PC-9 (cell line): Measurements from ENCODE around the gene POU2AF1. TPM values are rescaled to one million over a fixed set of nuclear protein-coding genes. Genes with fewer than 3 reads are reported as not detected.

ENCODE experiments used
- BruUV-seq: library from RNA; stranded (reverse); fragments of 400-500 nt; replicated peaks from 2 replicates; lab custom pipeline; 2021; lab: Mats Ljungman, UMichigan
- CTCF ChIA-PET: fragments of 300-600 bp; sonication (Branson Sonifier 250); formaldehyde crosslinking; loops from one replicate; lab custom pipeline; 2022; ENCODE audit warnings: antibody characterized with exemption; lab: Charles Lee
- POLR2A ChIA-PET: fragments of 300-600 bp; sonication (Branson Sonifier 250); formaldehyde crosslinking; loops from one replicate; lab custom pipeline; 2022; ENCODE audit warnings: antibody characterized with exemption; ENCODE audit not compliant: unreplicated experiment; lab: Charles Lee
- DNase-seq, 2 experiments: peaks; one replicate each; pipeline versions ENCODE4 v3.0.0 to v3.0.0-alpha.2; 2015 to 2022; ENCODE audit warnings: mixed read lengths in 1 of 2
- H2AFZ ChIP-seq: fragments of 200-600 bp; sonication (generic); 2 replicates; pipeline ENCODE4 v1.8.1; 2017; ENCODE audit warnings: antibody characterized with exemption
- H3F3A ChIP-seq: fragments of 200-600 bp; sonication (generic); 2 replicates; pipeline ENCODE4 v1.8.1; 2017; ENCODE audit warnings: antibody characterized with exemption, mild to moderate bottlenecking, low read depth; ENCODE audit not compliant: insufficient read depth
- H3K27ac ChIP-seq: fragments of 200-600 bp; sonication (generic); 2 replicates; pipeline ENCODE4 v1.6.1; 2016; ENCODE audit warnings: mixed run types
- H3K27me3 ChIP-seq: fragments of 200-600 bp; sonication (generic); 2 replicates; pipeline ENCODE4 v1.6.1; 2016; ENCODE audit warnings: low read depth, mixed run types; ENCODE audit not compliant: insufficient read depth
- H3K36me3 ChIP-seq: fragments of 200-600 bp; sonication (generic); 2 replicates; pipeline ENCODE4 v1.6.1; 2016; ENCODE audit warnings: low read depth, mixed run types
- H3K4me1 ChIP-seq: fragments of 200-600 bp; sonication (generic); replicated peaks from 2 replicates; pipeline ENCODE4 v1.6.1; 2016; ENCODE audit warnings: mixed run types; ENCODE audit not compliant: insufficient read depth
- H3K4me2 ChIP-seq: fragments of 200-600 bp; sonication (generic); 2 replicates; pipeline ENCODE4 v1.6.1; 2017; ENCODE audit warnings: mixed run types
- H3K4me3 ChIP-seq: fragments of 200-600 bp; sonication (generic); 2 replicates; pipeline ENCODE4 v1.6.1; 2016; ENCODE audit warnings: mixed run types
- H3K79me2 ChIP-seq: fragments of 200-600 bp; sonication (generic); 2 replicates; pipeline ENCODE4 v1.6.1; 2017; ENCODE audit warnings: low read depth, mixed run types
- H3K9me2 ChIP-seq: fragments of 200-600 bp; sonication (generic); 2 replicates; pipeline ENCODE4 v1.8.1; 2017; ENCODE audit warnings: mild to moderate bottlenecking; ENCODE audit not compliant: insufficient read depth
- H3K9me3 ChIP-seq: fragments of 200-600 bp; sonication (generic); 2 replicates; pipeline ENCODE4 v1.8.1; 2016; ENCODE audit warnings: low read depth; ENCODE audit not compliant: insufficient read depth
- H4K20me1 ChIP-seq: fragments of 200-600 bp; sonication (generic); 2 replicates; pipeline ENCODE4 v1.8.1; 2017; ENCODE audit not compliant: insufficient read depth
- CTCF ChIP-seq: fragments of 200-600 bp; sonication (generic); conservative IDR thresholded peaks from 2 replicates; pipeline ENCODE4 v1.6.1; 2017; ENCODE audit warnings: mixed run types, antibody characterized with exemption, mild to moderate bottlenecking, moderate library complexity
- EZH2 ChIP-seq: fragments of 200-600 bp; sonication (generic); IDR thresholded peaks from 2 replicates; pipeline ENCODE4 v1.8.0; 2017; ENCODE audit warnings: antibody characterized with exemption, low read depth
- intact Hi-C: fragments of 100-400 bp; cut with micrococcal nuclease; formaldehyde crosslinking; loops from one replicate; pipeline ENCODE4 v1.10.0; 2022; ENCODE audit not compliant: unreplicated experiment
- total RNA-seq: library from RNA; stranded (reverse); gene quantifications from 2 replicates; pipeline ENCODE4 v1.2.3, GENCODE V29; 2021

The POU2AF1 gene
- total RNA-seq, 1 experiment from 2014 or later: 0.37 TPM

- Histone ChIP-seq H3K36me3 (no peaks in the 10 kb centered on the region), H3K79me2 (no peaks in the 10 kb centered on the region), H3K9me2 (no peaks in the 10 kb centered on the region), H3K4me2 (no peak overlapping the region), H3K4me1 (peaks cover 10% of the 10 kb centered on the region; the same call in 1 of the 2 replicates), H4K20me1 (no peaks in the 10 kb centered on the region), H3K27ac (no peak overlapping the region), H3K27me3 (no peaks in the 10 kb centered on the region), H2AFZ (no peak overlapping the region), H3K4me3 (no peak overlapping the region), H3F3A (no peaks in the 10 kb centered on the region), H3K9me3 (no peaks in the 10 kb centered on the region; the same call in 1 of the 2 replicates)
- no TSS peak for BruUV-seq
- DNase-seq: no peak
- CTCF ChIA-PET: no interaction called here
- POLR2A ChIA-PET: no interaction called here
- no peak for TF ChIP-seq EZH2
- no peak for TF ChIP-seq CTCF
- intact Hi-C loops: no loop called here
Measured at GRCh38 chr11:111406091-111406490, 27.0 kb upstream of the POU2AF1 start.

GRCh38 chr11:111405551-111405950 lies 26.5 kb upstream of the POU2AF1 start:
- Histone ChIP-seq H3K36me3 (no peaks in the 10 kb centered on the region), H3F3A (no peaks in the 10 kb centered on the region), H3K27me3 (no peaks in the 10 kb centered on the region), H3K4me2 (no peak overlapping the region), H3K9me2 (no peaks in the 10 kb centered on the region), H2AFZ (no peak overlapping the region), H3K9me3 (no peaks in the 10 kb centered on the region; the same call in 1 of the 2 replicates), H3K79me2 (no peaks in the 10 kb centered on the region), H3K4me3 (no peak overlapping the region), H4K20me1 (no peaks in the 10 kb centered on the region), H3K27ac (no peak overlapping the region), H3K4me1 (peaks cover 10% of the 10 kb centered on the region; the same call in 1 of the 2 replicates)
- TF ChIP-seq EZH2 (no peak), CTCF (no peak)
- BruUV-seq: no TSS peak
- ChIA-PET POLR2A (no interaction called here), CTCF (no interaction called here)
- DNase-seq: no peak
- intact Hi-C loops: no loop called here

- no peaks in the 10 kb centered on the region for H4K20me1 ChIP-seq
- intact Hi-C loops: no loop called here
- no peaks in the 10 kb centered on the region for H3K27me3 ChIP-seq
- H3K4me3 ChIP-seq: no peak overlapping the region
- H3K9me3 ChIP-seq: no peaks in the 10 kb centered on the region; the same call in 1 of the 2 replicates
- POLR2A ChIA-PET: no interaction called here
- no peaks in the 10 kb centered on the region for H3K36me3 ChIP-seq
- no peaks in the 10 kb centered on the region for H3K79me2 ChIP-seq
- H2AFZ ChIP-seq: no peak overlapping the region
- DNase-seq: no peak
- CTCF ChIA-PET: no interaction called here
- no peaks in the 10 kb centered on the region for H3K9me2 ChIP-seq
- no peak overlapping the region for H3K27ac ChIP-seq
- no peaks in the 10 kb centered on the region for H3F3A ChIP-seq
- no peak for TF ChIP-seq CTCF
- no peak for TF ChIP-seq EZH2
- no TSS peak for BruUV-seq
- H3K4me1 ChIP-seq: peaks cover 10% of the 10 kb centered on the region
- no peak overlapping the region for H3K4me2 ChIP-seq
Measured at GRCh38 chr11:111403051-111403726, 24.1 kb upstream of the POU2AF1 start.
